Peyer's patch (tissue), 4 donors: Measurements from ENCODE around the gene UGT1A6.

Experiments
- POLR2A ChIP-seq, 2 donors: fragments of 450-650 bp; IDR thresholded peaks; one replicate each; pipeline ENCODE4 v1.5.1; 2017; ENCODE audit warnings: antibody characterized with exemption in 2 of 2, mild to moderate bottlenecking in 2 of 2, moderate library complexity in 2 of 2
- TF ChIP-seq, protein P1 (sequence below), 6 experiments: fragments of 450-650 bp in 4 of 6; fragments of 200-600 bp in 2 of 6; sonication (generic) in 1 of 6; IDR thresholded peaks; one replicate each; pipeline ENCODE4 v1.5.1; 2017 to 2019; ENCODE audit warnings: antibody characterized with exemption in 6 of 6, mild to moderate bottlenecking in 3 of 6, moderate library complexity in 1 of 6

DNA sequence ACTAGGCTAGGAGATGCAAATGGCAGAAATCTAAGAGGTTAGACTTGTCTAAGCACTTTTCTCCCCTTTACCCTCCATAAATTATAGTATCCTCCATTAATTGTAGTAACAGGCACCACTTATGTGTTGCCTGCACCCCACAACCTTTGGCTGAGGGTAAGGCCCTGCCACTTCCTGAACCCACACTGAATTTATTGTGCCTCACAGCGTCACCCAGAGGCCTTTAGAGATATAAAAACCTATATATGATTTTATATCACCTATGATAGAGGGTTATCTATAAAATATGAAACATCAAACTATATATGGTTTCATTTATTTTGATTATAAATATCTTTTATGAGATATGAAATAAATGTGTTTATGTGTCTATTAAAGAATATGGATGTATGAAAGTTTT lies 18.4 kb upstream of the UGT1A6 start:
- TF ChIP-seq, protein P1, sequence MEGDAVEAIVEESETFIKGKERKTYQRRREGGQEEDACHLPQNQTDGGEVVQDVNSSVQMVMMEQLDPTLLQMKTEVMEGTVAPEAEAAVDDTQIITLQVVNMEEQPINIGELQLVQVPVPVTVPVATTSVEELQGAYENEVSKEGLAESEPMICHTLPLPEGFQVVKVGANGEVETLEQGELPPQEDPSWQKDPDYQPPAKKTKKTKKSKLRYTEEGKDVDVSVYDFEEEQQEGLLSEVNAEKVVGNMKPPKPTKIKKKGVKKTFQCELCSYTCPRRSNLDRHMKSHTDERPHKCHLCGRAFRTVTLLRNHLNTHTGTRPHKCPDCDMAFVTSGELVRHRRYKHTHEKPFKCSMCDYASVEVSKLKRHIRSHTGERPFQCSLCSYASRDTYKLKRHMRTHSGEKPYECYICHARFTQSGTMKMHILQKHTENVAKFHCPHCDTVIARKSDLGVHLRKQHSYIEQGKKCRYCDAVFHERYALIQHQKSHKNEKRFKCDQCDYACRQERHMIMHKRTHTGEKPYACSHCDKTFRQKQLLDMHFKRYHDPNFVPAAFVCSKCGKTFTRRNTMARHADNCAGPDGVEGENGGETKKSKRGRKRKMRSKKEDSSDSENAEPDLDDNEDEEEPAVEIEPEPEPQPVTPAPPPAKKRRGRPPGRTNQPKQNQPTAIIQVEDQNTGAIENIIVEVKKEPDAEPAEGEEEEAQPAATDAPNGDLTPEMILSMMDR (IDR thresholded peaks at IDR 0.05) = no peak
- TF ChIP-seq POLR2A (IDR thresholded peaks at IDR 0.05) = no peak
